D721Med (cell line): ENCODE data around the gene RPP25L.
A peak's percentile ranks its signal among the peaks of the same experiment; 100 is the strongest.

Source experiments
- DNase-seq: peaks from one replicate; pipeline ENCODE4 v3.0.0; 2011; ENCODE audit warnings: low spot score; ENCODE audit not compliant: insufficient read length
- FAIRE-seq: peaks from 2 replicates; lab custom pipeline; 2011; peaks lifted over from hg19 to GRCh38; lab: Jason Lieb, UNC
- TF ChIP-seq, protein P1 (sequence below): IDR thresholded peaks from 2 replicates; pipeline ENCODE4 v1.5.1; 2012; ENCODE audit warnings: mild to moderate bottlenecking, control low read depth; ENCODE audit not compliant: insufficient read depth; ENCODE audit errors: missing control alignments

RPP25L gene

DNA sequence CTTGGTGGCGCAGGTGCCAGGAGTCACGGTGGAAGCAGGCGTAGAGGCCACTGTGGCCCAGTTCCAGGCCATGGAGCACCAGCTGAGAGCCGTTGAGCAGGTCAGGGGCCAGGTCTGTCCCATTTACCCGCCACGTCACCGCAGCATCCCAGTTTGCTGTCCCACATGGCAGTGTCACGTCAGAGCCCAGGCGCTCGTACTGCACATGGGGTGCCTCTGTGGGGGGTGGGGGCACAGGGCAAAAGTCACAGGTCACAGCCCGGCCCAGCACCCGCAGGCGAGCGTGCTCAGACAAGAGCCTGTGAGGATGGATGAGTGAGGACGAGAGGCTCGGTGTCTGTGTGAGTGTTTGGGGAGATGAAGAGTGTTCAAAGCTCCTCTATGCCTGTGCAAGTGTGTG lies 47.3 kb downstream of the RPP25L start:
- TF ChIP-seq, protein P1, sequence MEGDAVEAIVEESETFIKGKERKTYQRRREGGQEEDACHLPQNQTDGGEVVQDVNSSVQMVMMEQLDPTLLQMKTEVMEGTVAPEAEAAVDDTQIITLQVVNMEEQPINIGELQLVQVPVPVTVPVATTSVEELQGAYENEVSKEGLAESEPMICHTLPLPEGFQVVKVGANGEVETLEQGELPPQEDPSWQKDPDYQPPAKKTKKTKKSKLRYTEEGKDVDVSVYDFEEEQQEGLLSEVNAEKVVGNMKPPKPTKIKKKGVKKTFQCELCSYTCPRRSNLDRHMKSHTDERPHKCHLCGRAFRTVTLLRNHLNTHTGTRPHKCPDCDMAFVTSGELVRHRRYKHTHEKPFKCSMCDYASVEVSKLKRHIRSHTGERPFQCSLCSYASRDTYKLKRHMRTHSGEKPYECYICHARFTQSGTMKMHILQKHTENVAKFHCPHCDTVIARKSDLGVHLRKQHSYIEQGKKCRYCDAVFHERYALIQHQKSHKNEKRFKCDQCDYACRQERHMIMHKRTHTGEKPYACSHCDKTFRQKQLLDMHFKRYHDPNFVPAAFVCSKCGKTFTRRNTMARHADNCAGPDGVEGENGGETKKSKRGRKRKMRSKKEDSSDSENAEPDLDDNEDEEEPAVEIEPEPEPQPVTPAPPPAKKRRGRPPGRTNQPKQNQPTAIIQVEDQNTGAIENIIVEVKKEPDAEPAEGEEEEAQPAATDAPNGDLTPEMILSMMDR, result no peak
- FAIRE-seq, result no peak

DNA sequence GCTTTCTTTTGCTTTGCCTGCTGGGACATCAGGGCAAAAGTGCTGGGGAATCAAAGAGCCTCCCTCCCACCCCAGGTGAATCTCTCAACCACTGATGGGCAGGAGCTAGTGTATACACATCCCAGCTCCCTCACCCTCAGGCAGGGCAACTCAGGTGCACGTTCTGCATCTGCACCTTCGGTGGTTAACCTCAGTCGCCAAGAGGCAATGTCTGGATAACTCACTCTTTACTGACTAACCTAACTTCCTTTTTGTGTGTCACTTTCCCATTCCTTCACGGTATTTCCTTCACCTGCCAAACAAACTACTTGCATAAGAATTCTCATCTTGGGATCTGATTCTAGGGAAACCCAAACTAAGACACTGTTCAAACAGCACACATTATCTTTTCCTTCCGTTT lies 48.6 kb downstream of the RPP25L start:
- TF ChIP-seq, protein P1, result no peak
- FAIRE-seq, result no peak
- no peak for DNase-seq

More for the DNA sequence above, 47.3 kb downstream of the RPP25L start:
- no peak for DNase-seq

DNA sequence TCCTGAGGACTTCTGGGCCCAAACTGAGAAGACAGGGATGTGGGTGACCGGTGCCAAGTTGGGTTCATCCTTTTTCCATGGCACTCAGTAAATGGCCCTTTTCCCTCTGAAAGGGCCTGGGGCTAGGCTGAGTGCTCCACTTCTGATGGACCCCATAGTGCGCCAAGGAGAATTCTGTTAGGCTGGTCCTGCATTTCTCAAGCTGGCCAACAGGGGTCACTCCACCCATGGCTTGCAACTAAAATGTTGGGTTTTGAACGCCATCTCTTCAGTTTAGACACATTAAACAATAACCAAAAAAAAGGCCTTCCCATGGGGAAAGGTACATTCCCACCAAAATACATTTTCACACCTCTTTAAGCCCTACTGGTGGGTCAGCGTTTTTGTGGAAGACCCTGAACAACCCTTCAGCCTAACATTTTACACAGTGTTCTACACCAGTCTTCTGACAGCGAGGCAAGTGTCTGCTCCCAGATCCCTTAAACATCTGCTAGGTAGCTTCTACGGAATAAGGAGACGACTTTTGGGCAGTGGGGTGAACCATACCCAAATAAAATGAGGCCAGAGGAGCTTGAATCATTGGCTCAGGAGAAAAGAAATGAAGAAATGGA lies 49.7 kb downstream of the RPP25L start:
- no peak for DNase-seq
- FAIRE-seq, result no peak
- TF ChIP-seq, protein P1, result peak; percentile 60

DNA sequence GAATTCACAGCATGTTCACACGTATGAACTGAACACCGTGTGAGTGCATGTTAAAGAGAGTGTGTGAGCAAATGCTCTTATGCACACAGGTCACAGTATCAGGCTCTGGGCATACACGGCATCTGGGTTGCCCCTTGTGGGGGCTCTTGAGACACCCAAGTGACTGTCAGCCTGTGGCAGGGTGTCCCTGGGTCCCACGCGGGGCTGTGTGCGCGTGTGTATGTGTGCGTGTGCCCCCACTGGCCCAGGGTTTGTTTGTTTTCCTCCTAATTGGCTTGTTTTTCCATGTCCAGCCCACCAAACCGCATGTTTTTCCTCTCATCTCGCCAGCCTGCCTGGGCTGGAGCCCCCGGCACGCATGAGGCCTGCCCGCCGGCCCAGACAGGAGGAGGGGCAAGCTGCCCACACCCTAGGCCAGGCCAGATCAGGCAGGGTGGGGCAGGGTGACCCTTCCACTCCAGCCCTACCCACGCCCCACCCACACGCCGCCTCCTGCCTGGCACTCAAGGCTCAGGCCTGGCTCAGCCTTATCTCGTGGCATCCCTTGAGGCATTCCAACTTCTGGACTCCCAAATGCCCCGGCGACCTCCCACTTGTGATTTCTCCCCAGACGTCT lies 51.2 kb downstream of the RPP25L start:
- TF ChIP-seq, protein P1, result no peak
- DNase-seq (no peak), FAIRE-seq (no peak)
